Mesendoderm (in vitro differentiated cells): ENCODE results near the gene FRAT1.

Experiments used
- DNase-seq: peaks from one replicate; pipeline ENCODE4 v3.0.0; 2013
- H2AK5ac ChIP-seq: 2 replicates; pipeline ENCODE4 v1.6.1; 2013; ENCODE audit warnings: low read length, inconsistent platforms
- H2BK120ac ChIP-seq: 2 replicates; pipeline ENCODE4 v1.6.1; 2013; ENCODE audit warnings: low read depth, mild to moderate bottlenecking, low read length, moderate library complexity, mixed read lengths
- H2BK15ac ChIP-seq: replicated peaks from 2 replicates; pipeline ENCODE4 v1.6.1; 2013; ENCODE audit warnings: low read depth, mild to moderate bottlenecking, moderate library complexity
- H2BK5ac ChIP-seq: 2 replicates; pipeline ENCODE4 v1.6.1; 2013; ENCODE audit warnings: low read length, inconsistent platforms
- H3K18ac ChIP-seq: 2 replicates; pipeline ENCODE4 v1.6.1; 2013; ENCODE audit warnings: mild to moderate bottlenecking, low read length, mixed read lengths
- H3K23ac ChIP-seq: one replicate; pipeline ENCODE4 v1.6.1; 2013; ENCODE audit warnings: low read length
- H3K27ac ChIP-seq: 2 replicates; pipeline ENCODE4 v1.5.1; 2013; ENCODE audit warnings: low read depth, mild to moderate bottlenecking, inconsistent platforms, low read length, moderate library complexity
- H3K27me3 ChIP-seq: 2 replicates; pipeline ENCODE4 v1.6.1; 2013; ENCODE audit warnings: low read length, control low read depth, mild to moderate bottlenecking, inconsistent platforms; ENCODE audit not compliant: insufficient read depth, poor library complexity
- H3K36me3 ChIP-seq: 2 replicates; pipeline ENCODE4 v1.6.1; 2013; ENCODE audit warnings: low read length, inconsistent platforms; ENCODE audit not compliant: control insufficient read depth, insufficient read depth
- H3K4ac ChIP-seq: one replicate; pipeline ENCODE4 v1.6.1; 2013; ENCODE audit warnings: low read depth, mild to moderate bottlenecking, low read length, moderate library complexity
- H3K4me1 ChIP-seq: 2 replicates; pipeline ENCODE4 v1.6.1; 2013; ENCODE audit warnings: low read depth, low read length, inconsistent platforms; ENCODE audit not compliant: control insufficient read depth
- H3K4me2 ChIP-seq: 2 replicates; pipeline ENCODE4 v1.6.1; 2013; ENCODE audit warnings: low read length
- H3K4me3 ChIP-seq: 2 replicates; pipeline ENCODE4 v1.5.1; 2013; ENCODE audit warnings: mild to moderate bottlenecking, low read length
- H3K56ac ChIP-seq: one replicate; pipeline ENCODE4 v1.6.1; 2013; ENCODE audit warnings: low read length
- H3K79me1 ChIP-seq: 2 replicates; pipeline ENCODE4 v1.6.1; 2013; ENCODE audit warnings: low read length, inconsistent platforms
- H3K79me2 ChIP-seq: 2 replicates; pipeline ENCODE4 v1.6.1; 2013; ENCODE audit warnings: mild to moderate bottlenecking, low read length; ENCODE audit not compliant: control insufficient read depth, insufficient read depth
- H3K9ac ChIP-seq: 2 replicates; pipeline ENCODE4 v1.6.1; 2013; ENCODE audit warnings: low read length, inconsistent platforms
- H4K5ac ChIP-seq: one replicate; pipeline ENCODE4 v1.6.1; 2013; ENCODE audit warnings: low read length
- H4K8ac ChIP-seq: one replicate; pipeline ENCODE4 v1.6.1; 2013; ENCODE audit warnings: low read depth, mild to moderate bottlenecking, control low read depth, low read length, moderate library complexity
- WGBS: extraction: QIAGEN DNeasy Blood & Tissue Kit; methylation state at CpG from one replicate; pipeline ENCODE4 v1.1.7; 2013; ENCODE audit warnings: low lambda C conversion rate, missing lambda C conversion rate; ENCODE audit not compliant: insufficient coverage; ENCODE audit errors: extremely low coverage; 5-methylcytosine and 5-hydroxymethylcytosine counted together

FRAT1 gene

GRCh38 chr10:97355571-97355975 lies 36.5 kb downstream of the FRAT1 start:
- no CpG with 5 or more reads among the region's 5 CpGs for WGBS
- Histone ChIP-seq H2BK15ac (no peak overlapping the region), H3K4me1 (no peaks in the 10 kb centered on the region), H3K9ac (no peak overlapping the region), H3K4me2 (no peak overlapping the region), H3K36me3 (peaks cover 1% of the 10 kb centered on the region), H2BK120ac (no peak overlapping the region), H2BK5ac (no peak overlapping the region), H3K4ac (no peak overlapping the region), H2AK5ac (no peak overlapping the region), H4K5ac (no peak overlapping the region), H3K56ac (no peak overlapping the region), H3K27me3 (no peaks in the 10 kb centered on the region), H3K79me1 (no peaks in the 10 kb centered on the region), H4K8ac (no peak overlapping the region), H3K27ac (no peak overlapping the region), H3K18ac (no peak overlapping the region), H3K4me3 (no peak overlapping the region), H3K23ac (no peak overlapping the region), H3K79me2 (no peaks in the 10 kb centered on the region)
- peak; percentile 42 for DNase-seq

GRCh38 chr10:97356318-97356914 lies 37.3 kb downstream of the FRAT1 start:
- Histone ChIP-seq H3K27ac (no peak overlapping the region), H3K23ac (no peak overlapping the region), H4K8ac (no peak overlapping the region), H3K4ac (no peak overlapping the region), H3K9ac (no peak overlapping the region), H3K4me2 (no peak overlapping the region), H3K18ac (no peak overlapping the region), H2BK5ac (no peak overlapping the region), H3K4me3 (no peak overlapping the region), H3K4me1 (no peaks in the 10 kb centered on the region), H4K5ac (no peak overlapping the region), H3K79me1 (no peaks in the 10 kb centered on the region), H3K27me3 (no peaks in the 10 kb centered on the region), H2AK5ac (no peak overlapping the region), H2BK15ac (no peak overlapping the region), H3K36me3 (peaks cover 1% of the 10 kb centered on the region), H3K56ac (no peak overlapping the region), H2BK120ac (no peak overlapping the region), H3K79me2 (no peaks in the 10 kb centered on the region)
- WGBS: no CpG with 5 or more reads among the region's 6 CpGs
- DNase-seq: no peak

GRCh38 chr10:97356918-97357317 lies 37.8 kb downstream of the FRAT1 start:
- Histone ChIP-seq H3K9ac (no peak overlapping the region), H3K4ac (no peak overlapping the region), H3K36me3 (peaks cover 1% of the 10 kb centered on the region), H3K4me3 (no peak overlapping the region), H3K27me3 (no peaks in the 10 kb centered on the region), H2BK120ac (no peak overlapping the region), H3K4me2 (no peak overlapping the region), H3K4me1 (no peaks in the 10 kb centered on the region), H3K27ac (no peak overlapping the region), H3K79me2 (no peaks in the 10 kb centered on the region), H3K18ac (no peak overlapping the region), H3K79me1 (no peaks in the 10 kb centered on the region), H2AK5ac (no peak overlapping the region), H4K5ac (no peak overlapping the region), H3K56ac (no peak overlapping the region), H3K23ac (no peak overlapping the region), H2BK15ac (no peak overlapping the region), H4K8ac (no peak overlapping the region), H2BK5ac (no peak overlapping the region)
- no peak for DNase-seq
- WGBS: no CpG with 5 or more reads among the region's 7 CpGs

DNA sequence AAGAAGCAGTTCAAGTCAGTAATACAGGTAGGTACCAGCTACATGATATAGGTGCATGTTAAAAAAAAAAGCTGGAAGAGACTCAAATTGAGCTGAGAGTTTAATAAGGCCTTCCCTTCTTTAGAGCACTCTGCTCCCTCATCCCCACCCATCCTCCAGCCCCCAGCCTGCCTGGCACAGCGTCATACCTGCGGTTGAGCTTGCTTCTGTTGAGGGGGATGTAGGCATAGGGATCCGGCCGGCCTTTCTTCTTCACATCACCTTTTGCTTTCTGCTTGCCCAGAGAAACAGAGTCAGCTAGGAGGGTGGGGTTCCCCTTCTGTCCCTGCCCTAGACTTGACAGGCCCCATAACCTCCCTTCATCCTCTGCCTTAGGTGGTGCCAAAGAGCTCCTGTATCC lies 39.3 kb downstream of the FRAT1 start:
- Histone ChIP-seq H3K27me3 (no peaks in the 10 kb centered on the region), H2BK120ac (no peak overlapping the region), H3K4me3 (no peak overlapping the region), H2BK5ac (no peak overlapping the region), H3K56ac (no peak overlapping the region), H3K4me2 (no peak overlapping the region), H3K79me2 (no peaks in the 10 kb centered on the region), H2AK5ac (no peak overlapping the region), H4K8ac (no peak overlapping the region), H3K79me1 (no peaks in the 10 kb centered on the region), H3K27ac (no peak overlapping the region), H4K5ac (no peak overlapping the region), H3K18ac (no peak overlapping the region), H3K9ac (no peak overlapping the region), H3K23ac (no peak overlapping the region), H3K36me3 (peaks cover 8% of the 10 kb centered on the region), H2BK15ac (no peak overlapping the region), H3K4ac (no peak overlapping the region), H3K4me1 (no peaks in the 10 kb centered on the region)
- WGBS: no CpG with 5 or more reads among the region's 4 CpGs
- no peak for DNase-seq

- Histone ChIP-seq H4K5ac (no peak overlapping the region), H3K56ac (no peak overlapping the region), H3K9ac (no peak overlapping the region), H3K18ac (no peak overlapping the region), H3K4me2 (no peak overlapping the region), H3K27ac (no peak overlapping the region), H3K4me3 (no peak overlapping the region), H3K36me3 (peaks cover 9% of the 10 kb centered on the region), H2BK15ac (no peak overlapping the region), H3K79me2 (no peaks in the 10 kb centered on the region), H3K4ac (no peak overlapping the region), H3K23ac (no peak overlapping the region), H3K27me3 (no peaks in the 10 kb centered on the region), H2BK5ac (no peak overlapping the region), H3K79me1 (no peaks in the 10 kb centered on the region), H2AK5ac (no peak overlapping the region), H2BK120ac (no peak overlapping the region), H4K8ac (no peak overlapping the region), H3K4me1 (no peaks in the 10 kb centered on the region)
- no peak for DNase-seq
- WGBS: no CpG with 5 or more reads among the region's 3 CpGs
Measured at GRCh38 chr10:97358781-97359180, 39.7 kb downstream of the FRAT1 start.
